GM23338 (cell line): Measurements from ENCODE around the gene DDX56. TPM values are rescaled to one million over a fixed set of nuclear protein-coding genes. Genes with fewer than 3 reads are reported as not detected.

Experiments
- ATAC-seq: fragments of 200-7000 bp; cut with Tn5 transposase; 3 replicates; pipeline ENCODE4 v1.9.1; 2020
- DNase-seq: peaks from one replicate; pipeline ENCODE4 v3.0.0-alpha.2; 2015; ENCODE audit warnings: low spot score
- H2AFZ ChIP-seq: fragments of 200-600 bp; sonication (generic); 2 replicates; pipeline ENCODE4 v1.8.0; 2016; ENCODE audit warnings: antibody characterized with exemption, mild to moderate bottlenecking, moderate library complexity
- H3F3A ChIP-seq: fragments of 200-600 bp; sonication (generic); replicated peaks from 2 replicates; pipeline ENCODE4 v1.8.0; 2017; ENCODE audit warnings: antibody characterized with exemption, mixed run types, low read depth
- H3K27ac ChIP-seq: fragments of 200-600 bp; sonication (generic); 2 replicates; pipeline ENCODE4 v1.6.1; 2016; ENCODE audit warnings: low read depth
- H3K27me3 ChIP-seq: fragments of 200-600 bp; sonication (generic); 2 replicates; pipeline ENCODE4 v1.8.0; 2016; ENCODE audit warnings: mild to moderate bottlenecking, mixed run types, moderate library complexity; ENCODE audit not compliant: insufficient read depth
- H3K36me3 ChIP-seq: fragments of 200-600 bp; sonication (generic); 2 replicates; pipeline ENCODE4 v1.8.0; 2016; ENCODE audit warnings: mild to moderate bottlenecking; ENCODE audit not compliant: insufficient read depth
- H3K4me1 ChIP-seq: fragments of 200-600 bp; sonication (generic); 2 replicates; pipeline ENCODE4 v1.8.0; 2016; ENCODE audit warnings: mild to moderate bottlenecking, moderate library complexity; ENCODE audit not compliant: insufficient read depth
- H3K4me2 ChIP-seq: fragments of 200-600 bp; sonication (generic); 2 replicates; pipeline ENCODE4 v1.7.1; 2017; ENCODE audit warnings: mixed run types
- H3K4me3 ChIP-seq: fragments of 200-600 bp; sonication (generic); 2 replicates; pipeline ENCODE4 v1.6.1; 2016; ENCODE audit warnings: mixed run types
- H3K79me2 ChIP-seq: fragments of 200-600 bp; sonication (generic); replicated peaks from 2 replicates; pipeline ENCODE4 v1.8.0; 2017; ENCODE audit warnings: mild to moderate bottlenecking; ENCODE audit not compliant: insufficient read depth
- H3K9me2 ChIP-seq: fragments of 200-600 bp; sonication (generic); 2 replicates; pipeline ENCODE4 v1.8.0; 2017; ENCODE audit not compliant: insufficient read depth
- H4K20me1 ChIP-seq: fragments of 200-600 bp; sonication (generic); replicated peaks from 2 replicates; pipeline ENCODE4 v1.8.0; 2017; ENCODE audit warnings: mild to moderate bottlenecking; ENCODE audit not compliant: insufficient read depth
- H3K27ac Mint-ChIP-seq: 2 replicates; pipeline ENCODE4 v1.8.0; 2020; ENCODE audit warnings: inconsistent platforms, mild to moderate bottlenecking, moderate library complexity, mixed read lengths
- H3K27me3 Mint-ChIP-seq: 3 replicates; pipeline ENCODE4 v1.8.0; 2022; ENCODE audit warnings: low read depth, mild to moderate bottlenecking, moderate library complexity, mixed read lengths, inconsistent platforms; ENCODE audit not compliant: insufficient read depth, poor library complexity
- H3K36me3 Mint-ChIP-seq: 3 replicates; pipeline ENCODE4 v1.8.0; 2021; ENCODE audit warnings: low read depth, mild to moderate bottlenecking, inconsistent platforms, moderate library complexity, mixed read lengths
- H3K4me1 Mint-ChIP-seq: 3 replicates; pipeline ENCODE4 v1.8.0; 2020; ENCODE audit warnings: mild to moderate bottlenecking, inconsistent platforms, mixed read lengths
- H3K4me3 Mint-ChIP-seq: 3 replicates; pipeline ENCODE4 v1.8.0; 2021; ENCODE audit warnings: moderate library complexity, mild to moderate bottlenecking, inconsistent platforms, mixed read lengths
- H3K9me3 Mint-ChIP-seq: 3 replicates; pipeline ENCODE4 v1.8.0; 2020; ENCODE audit warnings: moderate library complexity, mild to moderate bottlenecking, inconsistent platforms, mixed read lengths
- CREB1 ChIP-seq: fragments of 250-450 bp; sonication (Bioruptor Pico); IDR thresholded peaks from 2 replicates; pipeline ENCODE4 v1.5.0; 2020; ENCODE audit warnings: low read depth, mild to moderate bottlenecking, moderate library complexity
- EZH2 ChIP-seq: fragments of 200-600 bp; sonication (generic); IDR thresholded peaks from one replicate; pipeline ENCODE4 v1.8.0; 2017; ENCODE audit warnings: antibody characterized with exemption, mild to moderate bottlenecking, low read depth; ENCODE audit not compliant: unreplicated experiment
- EZH2phosphoT487 ChIP-seq: fragments of 200-600 bp; sonication (generic); IDR thresholded peaks from one replicate; pipeline ENCODE4 v1.8.1; 2018; ENCODE audit warnings: antibody characterized with exemption; ENCODE audit not compliant: unreplicated experiment
- JUNB ChIP-seq: IDR thresholded peaks from one replicate; pipeline ENCODE4 v1.6.1; 2016; ENCODE audit warnings: antibody characterized with exemption; ENCODE audit not compliant: unreplicated experiment
- NANOG ChIP-seq: IDR thresholded peaks from 2 replicates; pipeline ENCODE4 v1.6.1; 2016; ENCODE audit warnings: antibody characterized with exemption, borderline replicate concordance
- POLR2AphosphoS5 ChIP-seq: IDR thresholded peaks from 2 replicates; pipeline ENCODE4 v1.6.1; 2016; ENCODE audit warnings: antibody characterized with exemption, low read depth
- STAT1 ChIP-seq: IDR thresholded peaks from one replicate; pipeline ENCODE4 v1.6.1; 2016; ENCODE audit warnings: antibody characterized with exemption; ENCODE audit not compliant: unreplicated experiment
- ZNF114 ChIP-seq: fragments of 250-450 bp; sonication (Bioruptor Pico); IDR thresholded peaks from 2 replicates; pipeline ENCODE4 v1.5.0; 2020; ENCODE audit warnings: mild to moderate bottlenecking, moderate library complexity
- ZNF331 ChIP-seq: fragments of 250-450 bp; sonication (Bioruptor Pico); IDR thresholded peaks from 2 replicates; pipeline ENCODE4 v1.5.0; 2020; ENCODE audit warnings: low read depth, mild to moderate bottlenecking, moderate library complexity
- ZNF462 ChIP-seq: fragments of 250-450 bp; sonication (Bioruptor Pico); IDR thresholded peaks from 2 replicates; pipeline ENCODE4 v1.5.0; 2020; ENCODE audit warnings: mild to moderate bottlenecking, moderate library complexity
- polyA plus RNA-seq: library from polyadenylated mRNA; unstranded; fragments of >200 nt; fragmentation: Nextera tagmentation; extraction: Ambion mirVana; gene quantifications from 2 replicates; pipeline ENCODE4 v1.2.1, GENCODE V29; 2016
- total RNA-seq: library from RNA; depleted of rRNA; stranded (reverse); fragments of >200 nt; shearing (Covaris generic); gene quantifications from 2 replicates; pipeline ENCODE4 v1.2.3, GENCODE V29; 2014
- TF ChIP-seq, protein P1 (sequence below), 2 experiments: fragments of 200-600 bp in 1 of 2; sonication (generic) in 1 of 2; conservative IDR thresholded peaks; 2 replicates each; pipeline versions ENCODE4 v1.5.1 to v1.6.1; 2016 to 2017; ENCODE audit warnings: antibody characterized with exemption in 2 of 2, low read depth in 2 of 2, mild to moderate bottlenecking in 2 of 2, moderate library complexity in 1 of 2
- TF ChIP-seq, protein P2 (sequence below): IDR thresholded peaks from 2 replicates; pipeline ENCODE4 v1.6.1; 2016; ENCODE audit warnings: antibody characterized with exemption
- TF ChIP-seq, protein P3 (sequence below): IDR thresholded peaks from one replicate; pipeline ENCODE4 v1.6.1; 2018; ENCODE audit warnings: antibody characterized with exemption; ENCODE audit not compliant: unreplicated experiment

DDX56 gene
- total and polyA plus RNA-seq, 2 experiments from 2014 or later = 44.1 to 72.3 TPM

DNA sequence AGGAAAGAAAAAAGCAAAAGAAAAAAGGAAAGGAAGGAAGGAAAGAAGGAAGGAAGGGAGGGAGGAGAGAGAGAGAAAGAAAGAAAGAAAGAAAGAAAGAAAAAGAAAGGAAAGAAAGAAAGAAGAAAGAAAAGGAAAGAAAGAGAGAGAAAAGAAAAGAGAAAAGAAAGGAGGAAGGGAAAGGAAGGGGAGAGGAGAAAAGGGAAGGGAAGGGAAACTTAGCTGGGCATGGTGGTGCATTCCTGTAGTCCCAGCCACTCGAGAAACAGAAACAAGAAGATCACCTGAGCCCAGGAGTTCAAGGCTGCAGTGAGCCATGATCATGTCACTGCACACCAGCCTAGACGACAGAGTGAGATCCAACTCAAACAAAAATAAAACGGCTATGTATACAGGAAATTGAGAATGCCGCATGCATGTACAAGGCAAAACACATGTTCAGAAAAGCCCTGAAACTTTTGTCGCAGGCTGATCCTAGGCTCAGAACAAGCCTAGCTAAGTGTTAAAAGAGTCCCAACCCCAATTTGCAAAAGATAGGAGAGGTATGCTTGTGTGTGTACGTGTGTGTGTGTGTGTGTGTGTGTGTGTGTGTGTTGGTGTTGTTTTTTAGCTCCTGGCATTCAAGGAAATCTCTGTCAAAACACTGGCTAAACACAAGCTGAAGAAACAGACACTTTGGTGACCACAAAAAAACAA is 26.0 kb downstream of the DDX56 start:
- peaks cover 5% of the 10 kb centered on the region for H3K4me1 Mint-ChIP-seq
- no peaks in the 10 kb centered on the region for H3K9me3 Mint-ChIP-seq
- Histone ChIP-seq H3K4me2 (no peak overlapping the region), H3K4me1 (no peaks in the 10 kb centered on the region), H2AFZ (peak overlapping the region; percentile 78), H3K9me2 (no peaks in the 10 kb centered on the region), H3K36me3 (no peaks in the 10 kb centered on the region), H4K20me1 (no peaks in the 10 kb centered on the region), H3F3A (no peaks in the 10 kb centered on the region), H3K4me3 (no peak overlapping the region), H3K27me3 (no peaks in the 10 kb centered on the region), H3K27ac (no peak overlapping the region), H3K79me2 (no peaks in the 10 kb centered on the region)
- no peak overlapping the region for H3K4me3 Mint-ChIP-seq
- ATAC-seq (no peak), DNase-seq (no peak)
- H3K27me3 Mint-ChIP-seq = peaks cover 7% of the 10 kb centered on the region
- H3K27ac Mint-ChIP-seq = no peak overlapping the region
- no peaks in the 10 kb centered on the region for H3K36me3 Mint-ChIP-seq
- no peak for TF ChIP-seq ZNF462 (CRISPR knock-in tag)
- no peak for TF ChIP-seq STAT1
- no peak for TF ChIP-seq EZH2
- no peak for TF ChIP-seq POLR2AphosphoS5
- TF ChIP-seq, protein P1, sequence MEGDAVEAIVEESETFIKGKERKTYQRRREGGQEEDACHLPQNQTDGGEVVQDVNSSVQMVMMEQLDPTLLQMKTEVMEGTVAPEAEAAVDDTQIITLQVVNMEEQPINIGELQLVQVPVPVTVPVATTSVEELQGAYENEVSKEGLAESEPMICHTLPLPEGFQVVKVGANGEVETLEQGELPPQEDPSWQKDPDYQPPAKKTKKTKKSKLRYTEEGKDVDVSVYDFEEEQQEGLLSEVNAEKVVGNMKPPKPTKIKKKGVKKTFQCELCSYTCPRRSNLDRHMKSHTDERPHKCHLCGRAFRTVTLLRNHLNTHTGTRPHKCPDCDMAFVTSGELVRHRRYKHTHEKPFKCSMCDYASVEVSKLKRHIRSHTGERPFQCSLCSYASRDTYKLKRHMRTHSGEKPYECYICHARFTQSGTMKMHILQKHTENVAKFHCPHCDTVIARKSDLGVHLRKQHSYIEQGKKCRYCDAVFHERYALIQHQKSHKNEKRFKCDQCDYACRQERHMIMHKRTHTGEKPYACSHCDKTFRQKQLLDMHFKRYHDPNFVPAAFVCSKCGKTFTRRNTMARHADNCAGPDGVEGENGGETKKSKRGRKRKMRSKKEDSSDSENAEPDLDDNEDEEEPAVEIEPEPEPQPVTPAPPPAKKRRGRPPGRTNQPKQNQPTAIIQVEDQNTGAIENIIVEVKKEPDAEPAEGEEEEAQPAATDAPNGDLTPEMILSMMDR (conservative IDR thresholded peaks at IDR 0.05; ENCODE audit: low read depth in 2 of 2) = no peak
- TF ChIP-seq ZNF114 = no peak
- no peak for TF ChIP-seq JUNB
- no peak for TF ChIP-seq EZH2phosphoT487
- TF ChIP-seq, protein P2, sequence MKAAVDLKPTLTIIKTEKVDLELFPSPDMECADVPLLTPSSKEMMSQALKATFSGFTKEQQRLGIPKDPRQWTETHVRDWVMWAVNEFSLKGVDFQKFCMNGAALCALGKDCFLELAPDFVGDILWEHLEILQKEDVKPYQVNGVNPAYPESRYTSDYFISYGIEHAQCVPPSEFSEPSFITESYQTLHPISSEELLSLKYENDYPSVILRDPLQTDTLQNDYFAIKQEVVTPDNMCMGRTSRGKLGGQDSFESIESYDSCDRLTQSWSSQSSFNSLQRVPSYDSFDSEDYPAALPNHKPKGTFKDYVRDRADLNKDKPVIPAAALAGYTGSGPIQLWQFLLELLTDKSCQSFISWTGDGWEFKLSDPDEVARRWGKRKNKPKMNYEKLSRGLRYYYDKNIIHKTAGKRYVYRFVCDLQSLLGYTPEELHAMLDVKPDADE = no peak
- no peak for TF ChIP-seq NANOG
- TF ChIP-seq ZNF331 (CRISPR knock-in tag) = no peak
- TF ChIP-seq, protein P3, sequence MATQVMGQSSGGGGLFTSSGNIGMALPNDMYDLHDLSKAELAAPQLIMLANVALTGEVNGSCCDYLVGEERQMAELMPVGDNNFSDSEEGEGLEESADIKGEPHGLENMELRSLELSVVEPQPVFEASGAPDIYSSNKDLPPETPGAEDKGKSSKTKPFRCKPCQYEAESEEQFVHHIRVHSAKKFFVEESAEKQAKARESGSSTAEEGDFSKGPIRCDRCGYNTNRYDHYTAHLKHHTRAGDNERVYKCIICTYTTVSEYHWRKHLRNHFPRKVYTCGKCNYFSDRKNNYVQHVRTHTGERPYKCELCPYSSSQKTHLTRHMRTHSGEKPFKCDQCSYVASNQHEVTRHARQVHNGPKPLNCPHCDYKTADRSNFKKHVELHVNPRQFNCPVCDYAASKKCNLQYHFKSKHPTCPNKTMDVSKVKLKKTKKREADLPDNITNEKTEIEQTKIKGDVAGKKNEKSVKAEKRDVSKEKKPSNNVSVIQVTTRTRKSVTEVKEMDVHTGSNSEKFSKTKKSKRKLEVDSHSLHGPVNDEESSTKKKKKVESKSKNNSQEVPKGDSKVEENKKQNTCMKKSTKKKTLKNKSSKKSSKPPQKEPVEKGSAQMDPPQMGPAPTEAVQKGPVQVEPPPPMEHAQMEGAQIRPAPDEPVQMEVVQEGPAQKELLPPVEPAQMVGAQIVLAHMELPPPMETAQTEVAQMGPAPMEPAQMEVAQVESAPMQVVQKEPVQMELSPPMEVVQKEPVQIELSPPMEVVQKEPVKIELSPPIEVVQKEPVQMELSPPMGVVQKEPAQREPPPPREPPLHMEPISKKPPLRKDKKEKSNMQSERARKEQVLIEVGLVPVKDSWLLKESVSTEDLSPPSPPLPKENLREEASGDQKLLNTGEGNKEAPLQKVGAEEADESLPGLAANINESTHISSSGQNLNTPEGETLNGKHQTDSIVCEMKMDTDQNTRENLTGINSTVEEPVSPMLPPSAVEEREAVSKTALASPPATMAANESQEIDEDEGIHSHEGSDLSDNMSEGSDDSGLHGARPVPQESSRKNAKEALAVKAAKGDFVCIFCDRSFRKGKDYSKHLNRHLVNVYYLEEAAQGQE = no peak
- TF ChIP-seq CREB1 (CRISPR knock-in tag) = no peak
